ENCODE measurements around the gene ADAM10.

DNA sequence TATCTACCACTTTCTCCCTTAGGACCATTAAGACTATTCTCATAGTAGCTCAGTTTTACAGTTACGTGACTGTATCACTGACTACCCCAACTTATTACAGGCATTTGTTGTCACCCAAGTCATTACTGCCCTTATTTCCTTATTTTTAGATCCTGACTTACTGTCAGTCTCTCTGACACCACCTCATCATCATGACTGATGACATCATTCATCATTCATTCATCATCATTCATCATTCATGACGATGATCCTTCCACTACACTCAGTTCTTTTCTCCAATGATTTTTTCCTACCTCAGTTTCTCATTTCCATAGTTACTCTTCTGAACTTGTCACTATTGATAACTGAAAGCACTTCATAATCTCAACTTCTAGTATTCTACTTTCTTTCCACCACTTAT, 83.8 kb downstream of the ADAM10 start:
- no peak for TF ChIP-seq ZNF138 (tag by site-specific recombination; IDR thresholded peaks at IDR 0.05; ENCODE audit: borderline replicate concordance)
- TF ChIP-seq, protein P1, sequence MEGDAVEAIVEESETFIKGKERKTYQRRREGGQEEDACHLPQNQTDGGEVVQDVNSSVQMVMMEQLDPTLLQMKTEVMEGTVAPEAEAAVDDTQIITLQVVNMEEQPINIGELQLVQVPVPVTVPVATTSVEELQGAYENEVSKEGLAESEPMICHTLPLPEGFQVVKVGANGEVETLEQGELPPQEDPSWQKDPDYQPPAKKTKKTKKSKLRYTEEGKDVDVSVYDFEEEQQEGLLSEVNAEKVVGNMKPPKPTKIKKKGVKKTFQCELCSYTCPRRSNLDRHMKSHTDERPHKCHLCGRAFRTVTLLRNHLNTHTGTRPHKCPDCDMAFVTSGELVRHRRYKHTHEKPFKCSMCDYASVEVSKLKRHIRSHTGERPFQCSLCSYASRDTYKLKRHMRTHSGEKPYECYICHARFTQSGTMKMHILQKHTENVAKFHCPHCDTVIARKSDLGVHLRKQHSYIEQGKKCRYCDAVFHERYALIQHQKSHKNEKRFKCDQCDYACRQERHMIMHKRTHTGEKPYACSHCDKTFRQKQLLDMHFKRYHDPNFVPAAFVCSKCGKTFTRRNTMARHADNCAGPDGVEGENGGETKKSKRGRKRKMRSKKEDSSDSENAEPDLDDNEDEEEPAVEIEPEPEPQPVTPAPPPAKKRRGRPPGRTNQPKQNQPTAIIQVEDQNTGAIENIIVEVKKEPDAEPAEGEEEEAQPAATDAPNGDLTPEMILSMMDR (tag by site-specific recombination; IDR thresholded peaks at IDR 0.05): no peak
- no peak for TF ChIP-seq ZNF274 (IDR thresholded peaks at IDR 0.05; ENCODE audit: low read length)
- TF ChIP-seq ZNF274 (tag by site-specific recombination; IDR thresholded peaks at IDR 0.05; ENCODE audit: borderline replicate concordance): no peak

Data from HEK293 (cell line).